ENCODE results near the gene ELK4. TPM values are rescaled to one million over a fixed set of nuclear protein-coding genes. Genes with fewer than 3 reads are reported as not detected.

The ELK4 gene
- total and polyA plus RNA-seq, 12 donors = 4.7 to 45.6 (median 38.9) TPM

DNA sequence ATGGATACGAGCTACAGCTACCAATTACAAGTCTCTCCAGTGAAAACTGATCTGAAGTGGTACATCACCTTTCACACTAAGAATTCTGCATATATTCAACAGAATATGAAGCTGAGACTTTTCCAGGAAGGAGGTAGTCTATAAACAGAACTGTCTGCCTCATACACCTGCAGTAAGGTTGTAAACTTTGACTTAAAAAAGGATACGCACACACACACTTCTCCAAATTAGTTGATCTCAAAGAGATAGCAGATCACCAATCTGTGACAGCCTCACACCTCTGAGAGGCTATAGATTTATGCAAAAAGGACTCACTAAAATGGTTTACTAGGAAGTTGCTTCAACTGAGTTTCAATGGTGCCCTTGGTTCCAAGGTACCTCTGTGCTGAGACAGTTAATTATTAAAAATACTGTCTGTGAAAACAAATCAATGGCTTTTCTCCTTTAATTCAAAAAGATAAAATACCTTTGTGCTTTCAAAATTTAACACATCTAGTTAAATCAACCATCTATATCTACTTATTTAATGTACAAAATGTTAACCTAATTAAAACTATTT lies 17.9 kb downstream of the ELK4 start:
- no peak overlapping the region for H3K4me3 ChIP-seq
- DNase-seq (no peak), ATAC-seq (no peak)
- TF ChIP-seq, protein P1, sequence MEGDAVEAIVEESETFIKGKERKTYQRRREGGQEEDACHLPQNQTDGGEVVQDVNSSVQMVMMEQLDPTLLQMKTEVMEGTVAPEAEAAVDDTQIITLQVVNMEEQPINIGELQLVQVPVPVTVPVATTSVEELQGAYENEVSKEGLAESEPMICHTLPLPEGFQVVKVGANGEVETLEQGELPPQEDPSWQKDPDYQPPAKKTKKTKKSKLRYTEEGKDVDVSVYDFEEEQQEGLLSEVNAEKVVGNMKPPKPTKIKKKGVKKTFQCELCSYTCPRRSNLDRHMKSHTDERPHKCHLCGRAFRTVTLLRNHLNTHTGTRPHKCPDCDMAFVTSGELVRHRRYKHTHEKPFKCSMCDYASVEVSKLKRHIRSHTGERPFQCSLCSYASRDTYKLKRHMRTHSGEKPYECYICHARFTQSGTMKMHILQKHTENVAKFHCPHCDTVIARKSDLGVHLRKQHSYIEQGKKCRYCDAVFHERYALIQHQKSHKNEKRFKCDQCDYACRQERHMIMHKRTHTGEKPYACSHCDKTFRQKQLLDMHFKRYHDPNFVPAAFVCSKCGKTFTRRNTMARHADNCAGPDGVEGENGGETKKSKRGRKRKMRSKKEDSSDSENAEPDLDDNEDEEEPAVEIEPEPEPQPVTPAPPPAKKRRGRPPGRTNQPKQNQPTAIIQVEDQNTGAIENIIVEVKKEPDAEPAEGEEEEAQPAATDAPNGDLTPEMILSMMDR (IDR thresholded peaks at IDR 0.05) = no peak
- H3K9me3 ChIP-seq = no peaks in the 10 kb centered on the region
- H3K36me3 ChIP-seq = peaks cover 0 to 91% (median 38%) of the 10 kb centered on the region in 9 donors
- 92 to 93% methylated on average over 2 of the region's 2 CpGs for WGBS, 2 donors
- intact Hi-C loops (cut with DNase I) = no loop called here
- no peaks in the 10 kb centered on the region for H3K27me3 ChIP-seq
- H3K27ac ChIP-seq = no peak overlapping the region
- peaks cover 0 to 30% (median 17%) of the 10 kb centered on the region in 9 donors for H3K4me1 ChIP-seq

DNA sequence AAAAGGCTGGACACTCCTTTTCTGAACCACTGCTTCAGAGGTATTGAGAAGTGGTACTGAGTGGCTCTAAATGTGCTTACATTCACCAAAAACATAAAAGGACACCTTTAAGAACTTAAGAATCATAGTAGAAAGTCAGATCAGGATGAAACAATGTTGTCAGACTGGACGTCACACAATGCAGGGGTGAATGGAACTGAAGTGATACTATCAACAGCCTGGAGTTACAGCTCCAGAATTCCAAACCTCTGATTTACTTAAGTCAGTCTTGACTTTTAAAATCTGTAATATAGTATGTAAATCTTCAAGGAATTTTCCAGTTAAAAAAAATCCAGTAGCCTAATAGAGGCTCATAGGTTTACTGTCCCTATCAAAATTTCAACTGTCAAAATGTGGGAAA lies 19.3 kb downstream of the ELK4 start:
- H3K36me3 ChIP-seq = peaks cover 0 to 85% (median 28%) of the 10 kb centered on the region in 9 donors
- 86 to 88% methylated on average over 1 of the region's 1 CpG for WGBS, 2 donors
- peaks cover 0 to 30% (median 17%) of the 10 kb centered on the region in 9 donors for H3K4me1 ChIP-seq
- H3K4me3 ChIP-seq = no peak overlapping the region
- H3K27me3 ChIP-seq = no peaks in the 10 kb centered on the region
- TF ChIP-seq, protein P1 (IDR thresholded peaks at IDR 0.05) = no peak
- intact Hi-C loops (cut with DNase I) = no loop called here
- no peak for ATAC-seq
- DNase-seq = no peak
- H3K27ac ChIP-seq = no peak overlapping the region
- no peaks in the 10 kb centered on the region for H3K9me3 ChIP-seq

DNA sequence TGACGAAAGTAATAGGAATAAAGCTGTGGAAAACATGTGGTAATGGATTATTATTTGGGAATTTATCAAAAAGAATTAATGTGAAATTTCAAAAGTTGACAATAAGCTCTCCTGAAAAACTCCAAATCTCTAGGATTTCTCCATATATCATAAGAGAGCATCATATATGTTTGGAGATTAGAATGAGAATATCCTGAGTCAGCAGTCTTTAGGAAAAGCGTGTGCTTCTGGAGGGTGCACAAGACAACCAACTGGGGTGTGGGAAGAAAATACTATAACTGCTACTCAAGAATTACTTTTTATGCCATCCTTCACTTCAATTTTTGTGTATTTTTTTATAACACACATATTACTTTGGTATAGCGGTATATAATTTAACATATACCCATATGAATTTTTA lies 19.7 kb downstream of the ELK4 start:
- WGBS, 2 donors = 81 to 87% methylated on average over 3 of the region's 3 CpGs
- Histone ChIP-seq H3K27ac (no peak overlapping the region), H3K4me1 (peaks cover 0 to 30% (median 17%) of the 10 kb centered on the region in 9 donors), H3K27me3 (no peaks in the 10 kb centered on the region), H3K4me3 (no peak overlapping the region), H3K9me3 (no peaks in the 10 kb centered on the region), H3K36me3 (peaks cover 0 to 85% (median 26%) of the 10 kb centered on the region in 9 donors)
- TF ChIP-seq, protein P1 (IDR thresholded peaks at IDR 0.05) = no peak
- intact Hi-C loops (cut with DNase I) = no loop called here
- ATAC-seq (no peak), DNase-seq (no peak)

DNA sequence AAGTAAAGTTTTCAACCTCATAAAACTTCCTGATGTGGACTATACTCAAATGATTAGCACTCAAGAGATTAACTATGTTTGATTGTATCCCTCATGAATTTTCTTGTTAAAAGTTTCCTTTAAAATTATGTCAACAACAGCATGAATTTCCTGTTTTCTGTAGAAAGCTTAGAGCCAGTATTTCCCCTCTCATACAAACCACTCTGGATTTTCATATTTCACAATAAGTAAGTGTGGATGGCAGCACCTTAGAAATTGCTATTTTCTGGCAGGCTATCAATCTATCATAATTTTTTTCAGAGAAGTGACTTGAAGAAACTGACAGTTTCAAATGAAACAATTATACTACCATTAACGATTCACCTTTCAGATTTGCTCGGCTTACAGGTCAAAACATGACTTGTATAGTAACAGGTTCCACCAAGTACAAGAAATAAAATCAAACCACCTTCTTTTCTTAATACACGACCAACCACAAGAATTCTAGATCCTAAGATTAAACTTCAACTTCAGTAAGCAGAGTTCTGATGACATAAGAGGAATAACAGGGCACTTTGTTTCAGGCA lies 20.8 kb downstream of the ELK4 start:
- Histone ChIP-seq H3K4me1 (peaks cover 0 to 30% (median 17%) of the 10 kb centered on the region in 9 donors), H3K4me3 (no peak overlapping the region), H3K27ac (peak overlapping the region in 2 of 10 donors; percentile 50 to 51), H3K9me3 (no peaks in the 10 kb centered on the region), H3K27me3 (no peaks in the 10 kb centered on the region), H3K36me3 (peaks cover 0 to 82% (median 17%) of the 10 kb centered on the region in 9 donors)
- WGBS, 2 donors = 67 to 73% methylated on average over 3 of the region's 3 CpGs
- TF ChIP-seq, protein P1 (IDR thresholded peaks at IDR 0.05) = no peak
- intact Hi-C loops (cut with DNase I) = no loop called here
- ATAC-seq = no peak
- no peak for DNase-seq

Measured in heart right ventricle (tissue), 16 donors.